GM18873 (cell line): ENCODE data around the gene SLC35E4.
"Not testable (repeated sequence)": the region's sequence is repeated elsewhere in the genome, so short reads cannot be mapped to it uniquely, and the experiment has no call there.

Source experiments
- ATAC-seq: cut with Tn5 transposase; IDR thresholded peaks from one replicate; pipeline ENCODE4 v1.9.1; 2021; ENCODE audit warnings: mild to moderate bottlenecking, moderate library complexity, moderate number of reproducible peaks; ENCODE audit not compliant: unreplicated experiment, low FRiP score

SLC35E4 gene

GRCh38 chr22:30635273-30636225 lies at the start of gene SLC35E4:
SLC35E4 (plus strand) TSS chr22:30635781; CDS start chr22:30636451, 670 bp downstream.
- ATAC-seq: peak; percentile 26

GRCh38 chr22:30586414-30586813 lies 49.2 kb upstream of the SLC35E4 start:
- no peak for ATAC-seq

- no peak for ATAC-seq
Observed at GRCh38 chr22:30591191-30591587, 44.4 kb upstream of the SLC35E4 start.

- ATAC-seq: peak; percentile 91
Observed at GRCh38 chr22:30591588-30592359, 43.8 kb upstream of the SLC35E4 start, which contains the start of gene PES1. PES1 (minus strand) TSS chr22:30591910; CDS start chr22:30591833, 77 bp downstream.

- not testable (repeated sequence) for ATAC-seq
Observed at GRCh38 chr22:30592360-30592713, 43.2 kb upstream of the SLC35E4 start.

GRCh38 chr22:30596199-30596598 lies 39.4 kb upstream of the SLC35E4 start:
- ATAC-seq: no peak

GRCh38 chr22:30596886-30597285 lies 38.7 kb upstream of the SLC35E4 start:
- ATAC-seq: no peak

- no peak for ATAC-seq
Observed at GRCh38 chr22:30598986-30599385, 36.6 kb upstream of the SLC35E4 start.

- no peak for ATAC-seq
Observed at GRCh38 chr22:30600921-30601320, 34.7 kb upstream of the SLC35E4 start.

GRCh38 chr22:30601464-30601863 lies 34.1 kb upstream of the SLC35E4 start:
- ATAC-seq: no peak

- ATAC-seq: no peak
Observed at GRCh38 chr22:30602049-30602448, 33.5 kb upstream of the SLC35E4 start.

GRCh38 chr22:30603801-30604200 lies 31.8 kb upstream of the SLC35E4 start:
- ATAC-seq: no peak

- ATAC-seq: no peak
Observed at GRCh38 chr22:30604723-30605122, 30.9 kb upstream of the SLC35E4 start.

- ATAC-seq: no peak
Observed at GRCh38 chr22:30605449-30606110, 30.0 kb upstream of the SLC35E4 start.

GRCh38 chr22:30606455-30607299 lies 28.9 kb upstream of the SLC35E4 start, which contains the start of gene TCN2:
TCN2 (plus strand) TSS chr22:30607174; CDS start chr22:30607332, 158 bp downstream.
- ATAC-seq: no peak

GRCh38 chr22:30607300-30607930 lies 28.2 kb upstream of the SLC35E4 start:
- ATAC-seq: no peak

- no peak for ATAC-seq
Observed at GRCh38 chr22:30607939-30608338, 27.6 kb upstream of the SLC35E4 start.

GRCh38 chr22:30609260-30610185 lies 26.1 kb upstream of the SLC35E4 start:
- ATAC-seq: no peak
